NT2/D1 (cell line): ENCODE data around the gene TOX3.

Experiments
- DNase-seq: peaks from one replicate; pipeline ENCODE4 v3.0.0-alpha.2; 2011; ENCODE audit warnings: low read depth, low spot score
- H3K27me3 ChIP-seq: 2 replicates; pipeline ENCODE4 v1.6.0; 2011; ENCODE audit warnings: mild to moderate bottlenecking; ENCODE audit not compliant: insufficient read length, insufficient read depth
- H3K36me3 ChIP-seq: 2 replicates; pipeline ENCODE4 v1.6.1; 2011; ENCODE audit warnings: mild to moderate bottlenecking, low read length, mixed read lengths; ENCODE audit not compliant: insufficient read depth, insufficient read length
- H3K4me1 ChIP-seq: 2 replicates; pipeline ENCODE4 v1.5.1; 2011; ENCODE audit not compliant: insufficient read depth, insufficient read length
- H3K4me3 ChIP-seq: 2 replicates; pipeline ENCODE4 v1.5.1; 2011; ENCODE audit warnings: low read depth; ENCODE audit not compliant: insufficient read length
- H3K9ac ChIP-seq: 2 replicates; pipeline ENCODE4 v1.6.0; 2011; ENCODE audit warnings: low read depth; ENCODE audit not compliant: insufficient read length
- H3K9me3 ChIP-seq: 2 replicates; pipeline ENCODE4 v1.5.1; 2011; ENCODE audit warnings: mild to moderate bottlenecking, low read length; ENCODE audit not compliant: insufficient read depth
- SUZ12 ChIP-seq: IDR thresholded peaks from 2 replicates; pipeline ENCODE4 v1.6.1; 2011; ENCODE audit not compliant: insufficient read length, insufficient read depth; ENCODE audit errors: extremely low read depth
- YY1 ChIP-seq: IDR thresholded peaks from 2 replicates; pipeline ENCODE4 v1.6.1; 2011; ENCODE audit not compliant: insufficient read length, insufficient read depth
- ZNF274 ChIP-seq: IDR thresholded peaks from 2 replicates; pipeline ENCODE4 v1.6.1; 2011; ENCODE audit warnings: mild to moderate bottlenecking, low read depth, low read length

Gene TOX3

DNA sequence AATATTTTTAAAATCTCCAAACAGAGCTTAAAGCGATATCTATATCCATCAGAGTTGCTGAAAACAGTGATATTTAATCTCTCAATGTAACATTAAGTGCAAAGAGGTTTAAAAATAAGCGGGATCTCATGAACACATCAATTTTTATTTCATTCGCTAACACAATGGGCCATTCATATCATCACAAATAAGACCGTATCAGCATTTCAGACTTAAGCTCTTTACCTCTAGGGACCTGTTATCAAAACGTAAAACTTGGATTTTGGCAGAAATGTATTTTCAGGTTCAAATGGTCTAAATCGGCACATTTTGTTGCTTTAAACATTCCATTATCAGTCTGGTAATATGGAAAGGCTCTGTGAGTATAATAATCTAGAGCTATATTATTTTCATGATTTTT lies 77.9 kb downstream of the TOX3 start:
- Histone ChIP-seq H3K9me3 (no peaks in the 10 kb centered on the region), H3K36me3 (no peaks in the 10 kb centered on the region), H3K4me1 (no peaks in the 10 kb centered on the region), H3K4me3 (no peak overlapping the region), H3K9ac (no peak overlapping the region), H3K27me3 (no peaks in the 10 kb centered on the region)
- TF ChIP-seq SUZ12 (no peak), ZNF274 (no peak), YY1 (no peak)
- no peak for DNase-seq

DNA sequence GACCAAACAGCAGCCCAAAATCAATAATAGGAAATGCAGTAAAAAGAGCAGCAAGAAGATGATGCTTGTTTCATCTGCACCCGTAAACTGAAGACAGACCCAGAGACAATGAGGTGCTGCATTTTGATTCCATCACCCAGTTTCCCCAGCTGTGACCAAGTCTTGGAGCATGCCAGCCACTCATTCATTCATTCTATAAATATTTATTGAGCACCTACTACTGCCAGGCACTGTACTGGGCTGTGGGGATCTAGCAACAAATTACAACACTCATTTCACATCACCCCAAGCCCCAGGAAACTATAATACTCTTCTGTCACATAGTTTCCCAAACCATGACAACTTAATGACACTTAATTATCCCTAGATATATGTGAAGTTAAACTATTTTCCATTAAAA lies 79.2 kb downstream of the TOX3 start:
- H3K4me3 ChIP-seq: no peak overlapping the region
- no peaks in the 10 kb centered on the region for H3K9me3 ChIP-seq
- no peak for TF ChIP-seq SUZ12
- TF ChIP-seq ZNF274: no peak
- TF ChIP-seq YY1: no peak
- H3K9ac ChIP-seq: no peak overlapping the region
- DNase-seq: no peak
- H3K4me1 ChIP-seq: no peaks in the 10 kb centered on the region
- no peaks in the 10 kb centered on the region for H3K27me3 ChIP-seq
- H3K36me3 ChIP-seq: no peaks in the 10 kb centered on the region

DNA sequence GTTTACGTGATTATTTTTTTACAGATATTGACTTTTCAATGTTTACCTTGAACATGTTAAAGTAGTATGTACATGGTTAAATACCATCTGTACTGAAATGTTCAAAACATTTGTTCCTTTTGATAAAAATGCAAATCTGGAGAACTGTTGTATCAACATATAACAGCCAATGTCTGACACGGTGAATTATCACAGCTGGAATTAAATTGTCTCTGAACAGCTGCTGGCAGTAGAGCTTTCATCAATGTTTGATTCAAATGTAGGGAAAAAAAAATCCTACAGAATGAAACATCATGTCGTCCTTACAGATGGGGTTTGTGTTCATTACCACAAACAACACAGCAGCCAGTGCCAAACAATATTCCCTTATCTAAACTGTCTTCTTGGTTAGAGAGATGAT lies 79.9 kb downstream of the TOX3 start:
- Histone ChIP-seq H3K9me3 (no peaks in the 10 kb centered on the region), H3K27me3 (no peaks in the 10 kb centered on the region), H3K9ac (no peak overlapping the region), H3K36me3 (no peaks in the 10 kb centered on the region), H3K4me3 (no peak overlapping the region), H3K4me1 (no peaks in the 10 kb centered on the region)
- TF ChIP-seq YY1: no peak
- no peak for TF ChIP-seq SUZ12
- TF ChIP-seq ZNF274: no peak
- DNase-seq: no peak

DNA sequence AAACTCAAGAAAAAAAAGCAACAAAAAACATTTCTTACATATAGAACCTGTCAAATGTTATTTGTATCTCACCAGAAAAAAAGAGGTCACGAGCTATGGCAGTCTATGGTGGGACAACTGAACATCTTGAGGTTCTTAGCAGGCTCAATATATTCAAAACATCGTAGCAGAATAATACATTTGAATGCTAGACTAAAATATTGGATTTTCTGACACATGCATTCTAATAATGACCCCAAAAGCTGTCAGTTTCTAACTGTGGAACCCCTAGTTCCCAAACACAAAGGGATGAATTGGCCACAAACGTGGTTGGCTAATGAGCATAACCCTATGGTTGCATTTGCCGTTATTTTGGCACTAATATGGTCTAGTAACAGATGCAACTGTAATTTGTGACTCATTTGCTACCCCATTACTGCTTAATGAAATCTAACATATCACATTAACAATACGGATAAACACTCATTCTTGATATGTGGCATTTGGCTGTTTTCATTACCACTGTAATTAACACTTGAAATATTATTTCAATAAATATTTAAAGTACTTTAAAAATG lies 81.2 kb downstream of the TOX3 start:
- Histone ChIP-seq H3K9ac (no peak overlapping the region), H3K4me1 (no peaks in the 10 kb centered on the region), H3K36me3 (no peaks in the 10 kb centered on the region), H3K27me3 (no peaks in the 10 kb centered on the region), H3K9me3 (no peaks in the 10 kb centered on the region), H3K4me3 (no peak overlapping the region)
- DNase-seq: no peak
- no peak for TF ChIP-seq YY1
- no peak for TF ChIP-seq ZNF274
- no peak for TF ChIP-seq SUZ12

DNA sequence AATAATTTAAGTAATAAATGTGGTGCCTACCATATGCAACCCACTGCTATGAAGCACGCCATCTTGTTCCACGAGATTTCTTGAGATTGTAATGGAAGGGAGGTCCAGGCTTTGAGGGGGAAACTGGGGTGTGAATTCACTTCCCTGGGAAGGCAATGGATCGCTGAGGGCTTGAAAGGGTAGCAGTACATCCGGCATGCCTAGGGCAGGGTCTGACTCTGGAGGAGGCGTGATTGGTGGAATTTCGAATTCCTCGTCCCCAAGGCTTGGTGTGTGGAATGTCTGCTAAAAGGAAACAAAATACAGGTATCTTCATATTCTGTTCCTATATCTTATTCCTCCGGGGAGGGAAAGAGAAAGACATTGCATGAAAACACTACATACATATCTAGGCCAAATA lies 83.0 kb downstream of the TOX3 start:
- DNase-seq: no peak
- H3K4me3 ChIP-seq: no peak overlapping the region
- no peaks in the 10 kb centered on the region for H3K36me3 ChIP-seq
- no peaks in the 10 kb centered on the region for H3K27me3 ChIP-seq
- H3K9ac ChIP-seq: no peak overlapping the region
- H3K9me3 ChIP-seq: no peaks in the 10 kb centered on the region
- TF ChIP-seq YY1 (no peak), ZNF274 (no peak), SUZ12 (no peak)
- H3K4me1 ChIP-seq: no peaks in the 10 kb centered on the region

DNA sequence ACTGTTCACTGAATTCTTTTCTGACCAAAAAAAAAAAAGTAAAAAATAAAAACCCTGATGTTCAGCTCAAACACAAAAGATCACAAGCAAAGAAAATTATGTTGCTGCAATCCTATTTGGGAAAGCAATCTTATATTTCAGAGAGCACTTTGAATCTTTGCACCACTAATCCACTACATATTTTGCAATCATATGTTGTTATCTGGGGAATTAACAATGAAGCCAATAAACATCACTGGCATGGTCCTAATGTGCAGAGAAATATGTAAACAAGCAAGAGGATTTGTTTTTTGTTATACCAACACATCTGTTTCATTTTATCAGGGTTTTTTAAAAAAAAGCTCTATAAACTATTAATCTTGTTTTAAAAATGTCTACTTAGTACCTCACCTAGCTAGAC lies 84.1 kb downstream of the TOX3 start:
- no peak overlapping the region for H3K4me3 ChIP-seq
- DNase-seq: no peak
- H3K9ac ChIP-seq: no peak overlapping the region
- no peak for TF ChIP-seq SUZ12
- no peak for TF ChIP-seq ZNF274
- TF ChIP-seq YY1: no peak
- H3K36me3 ChIP-seq: no peaks in the 10 kb centered on the region
- no peaks in the 10 kb centered on the region for H3K9me3 ChIP-seq
- H3K4me1 ChIP-seq: no peaks in the 10 kb centered on the region
- H3K27me3 ChIP-seq: no peaks in the 10 kb centered on the region

DNA sequence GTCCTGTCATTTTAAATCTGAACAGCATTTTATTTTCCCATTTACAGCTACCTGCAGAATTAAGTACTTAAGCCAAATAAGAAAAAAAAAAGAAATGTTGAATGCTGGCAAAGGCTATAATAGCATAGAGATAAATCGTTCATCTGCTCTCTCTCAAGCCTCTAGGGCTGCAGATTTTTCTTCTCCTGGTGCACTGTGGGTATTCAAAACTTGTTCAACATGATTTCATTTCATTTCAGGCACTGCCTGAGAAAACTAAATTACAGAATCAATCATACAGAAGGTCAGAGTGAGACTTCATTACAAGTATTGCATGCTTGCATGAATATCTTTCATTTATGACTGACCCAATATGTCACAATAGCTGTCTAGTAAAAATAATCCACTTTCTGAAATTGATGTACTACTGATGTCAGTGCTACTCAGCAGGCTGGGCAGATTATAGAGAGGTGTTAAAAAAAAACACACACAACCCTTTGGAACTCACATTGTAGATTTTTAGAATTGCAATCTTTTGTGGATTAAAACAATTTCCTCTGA lies 86.2 kb downstream of the TOX3 start:
- Histone ChIP-seq H3K4me1 (no peaks in the 10 kb centered on the region), H3K4me3 (no peak overlapping the region), H3K27me3 (no peaks in the 10 kb centered on the region), H3K9me3 (no peaks in the 10 kb centered on the region), H3K9ac (no peak overlapping the region), H3K36me3 (no peaks in the 10 kb centered on the region)
- DNase-seq: no peak
- TF ChIP-seq YY1 (no peak), ZNF274 (no peak), SUZ12 (no peak)

DNA sequence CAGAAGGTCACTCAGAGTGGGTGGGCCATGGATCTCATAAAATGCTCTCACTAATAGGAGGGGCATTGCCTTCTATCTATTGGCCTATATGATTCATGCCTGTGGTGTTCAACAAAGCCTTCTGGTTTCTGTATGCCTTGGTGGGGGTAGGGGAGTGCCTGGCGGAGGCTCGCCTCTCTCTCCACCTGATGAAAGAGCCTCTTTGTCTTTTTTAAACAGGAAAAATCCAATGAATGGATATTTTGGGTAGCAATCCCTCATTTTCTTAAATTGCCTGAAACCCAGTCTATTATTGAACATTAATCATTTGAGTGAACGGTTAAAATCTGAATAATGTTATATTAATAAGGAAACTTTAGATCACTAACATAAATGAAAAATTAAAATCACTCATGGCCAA lies 90.6 kb downstream of the TOX3 start:
- TF ChIP-seq YY1 (no peak), SUZ12 (no peak), ZNF274 (no peak)
- Histone ChIP-seq H3K4me3 (no peak overlapping the region), H3K4me1 (no peaks in the 10 kb centered on the region), H3K9ac (no peak overlapping the region), H3K27me3 (no peaks in the 10 kb centered on the region), H3K36me3 (no peaks in the 10 kb centered on the region), H3K9me3 (no peaks in the 10 kb centered on the region)
- DNase-seq: no peak
